DOHH2 (cell line): ENCODE measurements around the gene OR2T4.

ENCODE experiments used
- H3F3A ChIP-seq: fragments of 200-600 bp; sonication (generic), shearing (Covaris generic); 2 replicates; pipeline ENCODE4 v1.6.0; 2016; ENCODE audit warnings: antibody characterized with exemption, mild to moderate bottlenecking; ENCODE audit not compliant: control insufficient read depth, insufficient read depth
- H3K27ac ChIP-seq: fragments of 200-600 bp; sonication (generic); 2 replicates; pipeline ENCODE4 v1.5.1; 2014; ENCODE audit warnings: low read depth, mild to moderate bottlenecking, low read length, moderate library complexity
- H3K27me3 ChIP-seq: fragments of 200-600 bp; sonication (generic); 2 replicates; pipeline ENCODE4 v1.6.1; 2014; ENCODE audit warnings: mild to moderate bottlenecking, low read length, mixed read lengths; ENCODE audit not compliant: control insufficient read depth
- H3K36me3 ChIP-seq: fragments of 200-600 bp; sonication (generic); 2 replicates; pipeline ENCODE4 v1.6.1; 2014; ENCODE audit warnings: mild to moderate bottlenecking, low read length, moderate library complexity, mixed read lengths; ENCODE audit not compliant: control insufficient read depth
- H3K4me1 ChIP-seq: fragments of 200-600 bp; sonication (generic); 2 replicates; pipeline ENCODE4 v1.6.1; 2014; ENCODE audit warnings: mild to moderate bottlenecking, low read length, mixed read lengths; ENCODE audit not compliant: control insufficient read depth
- H3K4me2 ChIP-seq: fragments of 200-600 bp; sonication (generic); 2 replicates; pipeline ENCODE4 v1.6.0; 2014; ENCODE audit warnings: mild to moderate bottlenecking, low read length, moderate library complexity
- H3K4me3 ChIP-seq: fragments of 200-600 bp; sonication (generic); 2 replicates; pipeline ENCODE4 v1.5.1; 2014; ENCODE audit warnings: mild to moderate bottlenecking, low read length, mixed read lengths
- H3K79me2 ChIP-seq: fragments of 200-600 bp; sonication (generic); 2 replicates; pipeline ENCODE4 v1.6.1; 2014; ENCODE audit warnings: mild to moderate bottlenecking, low read length, mixed read lengths; ENCODE audit not compliant: control insufficient read depth
- H3K9me2 ChIP-seq: fragments of 200-600 bp; sonication (generic); replicated peaks from 2 replicates; pipeline ENCODE4 v1.6.1; 2014; ENCODE audit warnings: mild to moderate bottlenecking, low read length, mixed read lengths; ENCODE audit not compliant: control insufficient read depth
- H3K9me3 ChIP-seq: fragments of 200-600 bp; sonication (generic); 2 replicates; pipeline ENCODE4 v1.6.1; 2014; ENCODE audit warnings: antibody characterized with exemption, low read length, mixed read lengths; ENCODE audit not compliant: control insufficient read depth, insufficient read depth
- H4K20me1 ChIP-seq: fragments of 200-600 bp; sonication (generic); 2 replicates; pipeline ENCODE4 v1.6.0; 2014; ENCODE audit warnings: low read depth, mild to moderate bottlenecking, antibody characterized with exemption, low read length, moderate library complexity; ENCODE audit not compliant: control insufficient read depth, insufficient read depth
- EZH2phosphoT487 ChIP-seq: fragments of 200-600 bp; sonication (generic); IDR thresholded peaks from 2 replicates; pipeline ENCODE4 v1.6.1; 2017; ENCODE audit warnings: borderline replicate concordance, mild to moderate bottlenecking, antibody characterized with exemption, low read length, moderate library complexity, mixed read lengths
- TF ChIP-seq, protein P1 (sequence below): fragments of 200-600 bp; sonication (generic); IDR thresholded peaks from one replicate; pipeline ENCODE4 v1.5.1; 2014; ENCODE audit warnings: antibody characterized with exemption, mild to moderate bottlenecking, low read depth, low read length; ENCODE audit not compliant: poor library complexity, severe bottlenecking

OR2T4 gene

DNA sequence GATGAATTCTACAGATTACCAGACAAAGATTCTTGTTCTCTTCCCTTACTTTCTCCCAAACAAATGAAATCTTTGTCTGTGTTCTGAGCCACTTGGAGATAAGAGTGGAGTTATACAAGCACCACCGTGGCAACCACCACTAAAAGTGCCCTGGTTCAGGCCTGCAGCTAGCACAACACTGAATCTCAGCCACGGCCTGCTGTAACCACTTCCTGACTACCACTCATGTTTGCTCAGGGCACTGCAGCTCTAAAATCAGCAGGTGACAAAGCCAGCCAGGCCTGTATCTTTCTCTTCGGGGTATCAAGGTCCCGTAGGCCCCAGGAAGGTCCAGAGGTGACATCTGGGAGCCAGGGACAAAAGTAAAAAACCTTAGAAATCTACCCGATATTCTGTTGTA lies 10.9 kb downstream of the OR2T4 start:
- Histone ChIP-seq H3K27me3 (no peaks in the 10 kb centered on the region), H3K27ac (no peak overlapping the region), H3K4me2 (no peak overlapping the region), H3F3A (no peaks in the 10 kb centered on the region), H3K9me3 (no peaks in the 10 kb centered on the region), H3K4me1 (no peaks in the 10 kb centered on the region), H3K4me3 (no peak overlapping the region), H3K9me2 (no peaks in the 10 kb centered on the region), H3K79me2 (no peaks in the 10 kb centered on the region), H4K20me1 (no peaks in the 10 kb centered on the region), H3K36me3 (no peaks in the 10 kb centered on the region)
- TF ChIP-seq, protein P1, sequence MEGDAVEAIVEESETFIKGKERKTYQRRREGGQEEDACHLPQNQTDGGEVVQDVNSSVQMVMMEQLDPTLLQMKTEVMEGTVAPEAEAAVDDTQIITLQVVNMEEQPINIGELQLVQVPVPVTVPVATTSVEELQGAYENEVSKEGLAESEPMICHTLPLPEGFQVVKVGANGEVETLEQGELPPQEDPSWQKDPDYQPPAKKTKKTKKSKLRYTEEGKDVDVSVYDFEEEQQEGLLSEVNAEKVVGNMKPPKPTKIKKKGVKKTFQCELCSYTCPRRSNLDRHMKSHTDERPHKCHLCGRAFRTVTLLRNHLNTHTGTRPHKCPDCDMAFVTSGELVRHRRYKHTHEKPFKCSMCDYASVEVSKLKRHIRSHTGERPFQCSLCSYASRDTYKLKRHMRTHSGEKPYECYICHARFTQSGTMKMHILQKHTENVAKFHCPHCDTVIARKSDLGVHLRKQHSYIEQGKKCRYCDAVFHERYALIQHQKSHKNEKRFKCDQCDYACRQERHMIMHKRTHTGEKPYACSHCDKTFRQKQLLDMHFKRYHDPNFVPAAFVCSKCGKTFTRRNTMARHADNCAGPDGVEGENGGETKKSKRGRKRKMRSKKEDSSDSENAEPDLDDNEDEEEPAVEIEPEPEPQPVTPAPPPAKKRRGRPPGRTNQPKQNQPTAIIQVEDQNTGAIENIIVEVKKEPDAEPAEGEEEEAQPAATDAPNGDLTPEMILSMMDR: no peak
- no peak for TF ChIP-seq EZH2phosphoT487

- Histone ChIP-seq H3K36me3 (no peaks in the 10 kb centered on the region), H3K4me1 (no peaks in the 10 kb centered on the region), H3K79me2 (no peaks in the 10 kb centered on the region), H3K4me2 (no peak overlapping the region), H3K9me3 (no peaks in the 10 kb centered on the region), H3K27me3 (no peaks in the 10 kb centered on the region), H3K9me2 (no peaks in the 10 kb centered on the region), H3K4me3 (no peak overlapping the region), H3K27ac (no peak overlapping the region), H4K20me1 (no peaks in the 10 kb centered on the region), H3F3A (no peaks in the 10 kb centered on the region)
- no peak for TF ChIP-seq EZH2phosphoT487
- TF ChIP-seq, protein P1: no peak
Measured at GRCh38 chr1:248373761-248374160, 12.3 kb downstream of the OR2T4 start.

- Histone ChIP-seq H3K27ac (no peak within 1 kb of the TSS), H3K9me3 (no peaks in the 10 kb centered on the region), H3K36me3 (no peaks in the 10 kb centered on the region), H3K79me2 (no peaks in the 10 kb centered on the region), H4K20me1 (no peaks in the 10 kb centered on the region), H3F3A (no peaks in the 10 kb centered on the region), H3K9me2 (no peaks in the 10 kb centered on the region), H3K4me1 (no peaks in the 10 kb centered on the region), H3K27me3 (no peaks in the 10 kb centered on the region), H3K4me3 (no peak within 1 kb of the TSS), H3K4me2 (no peak within 1 kb of the TSS)
- no peak for TF ChIP-seq EZH2phosphoT487
- TF ChIP-seq, protein P1: no peak
Measured at GRCh38 chr1:248375446-248375845, 14.0 kb downstream of the OR2T4 start, which contains the start of gene OR2T6. Gene OR2T6, plus strand, starts transcription at chr1:248375746. Its CDS starts 11,863 bp downstream, at chr1:248387609.

- H3K9me2 ChIP-seq: no peaks in the 10 kb centered on the region
- no peak overlapping the region for H3K4me2 ChIP-seq
- H3K4me1 ChIP-seq: no peaks in the 10 kb centered on the region
- no peaks in the 10 kb centered on the region for H3K27me3 ChIP-seq
- no peaks in the 10 kb centered on the region for H3K9me3 ChIP-seq
- TF ChIP-seq EZH2phosphoT487: no peak
- TF ChIP-seq, protein P1: no peak
- no peak overlapping the region for H3K27ac ChIP-seq
- no peaks in the 10 kb centered on the region for H3F3A ChIP-seq
- H3K79me2 ChIP-seq: no peaks in the 10 kb centered on the region
- no peaks in the 10 kb centered on the region for H3K36me3 ChIP-seq
- no peaks in the 10 kb centered on the region for H4K20me1 ChIP-seq
- no peak overlapping the region for H3K4me3 ChIP-seq
Measured at GRCh38 chr1:248376916-248377315, 15.5 kb downstream of the OR2T4 start.
